ENCODE results near the gene MYO9A. TPM values are rescaled to one million over a fixed set of nuclear protein-coding genes. Genes with fewer than 3 reads are reported as not detected.

Gene MYO9A
- total and polyA plus RNA-seq, 2 experiments from 2014 or later = 13.1 to 42.8 TPM

- H3K79me2 ChIP-seq = peaks cover 77% of the 10 kb centered on the region
- TF ChIP-seq EZH2phosphoT487 (IDR thresholded peaks at IDR 0.05; ENCODE audit: low read depth, severe bottlenecking, unreplicated experiment) (no peak), EZH2 (IDR thresholded peaks at IDR 0.05; ENCODE audit: borderline replicate concordance) (no peak), CTCF (IDR thresholded peaks at IDR 0.05; ENCODE audit: poor library complexity) (no peak)
These were observed 49.1 kb downstream of the MYO9A start for GRCh38 chr15:72068856-72069255.

GRCh38 chr15:72065801-72066200, 52.1 kb downstream of the MYO9A start:
- Histone ChIP-seq H3K27me3 (no peaks in the 10 kb centered on the region), H3K4me2 (no peak overlapping the region), H3K79me2 (peaks cover 82% of the 10 kb centered on the region), H3K4me3 (no peak overlapping the region), H4K20me1 (ENCODE audit: insufficient read depth, poor library complexity, severe bottlenecking) (peaks cover 6% of the 10 kb centered on the region), H3K9me2 (replicated peaks; ENCODE audit: insufficient read depth) (no peaks in the 10 kb centered on the region), H2AFZ (no peak overlapping the region), H3K27ac (no peak overlapping the region), H3K36me3 (replicated peaks; ENCODE audit: insufficient read depth, low read depth) (no peaks in the 10 kb centered on the region), H3K4me1 (ENCODE audit: insufficient read depth) (peaks cover 2% of the 10 kb centered on the region), H3K9me3 (ENCODE audit: low read depth) (no peaks in the 10 kb centered on the region)
- no peak for DNase-seq (ENCODE audit: low spot score)
- TF ChIP-seq EZH2phosphoT487 (IDR thresholded peaks at IDR 0.05; ENCODE audit: low read depth, severe bottlenecking, unreplicated experiment) (no peak), CTCF (IDR thresholded peaks at IDR 0.05; ENCODE audit: poor library complexity) (no peak), EZH2 (IDR thresholded peaks at IDR 0.05; ENCODE audit: borderline replicate concordance) (no peak)
- 97% methylated on average over 2 of the region's 2 CpGs for WGBS (ENCODE audit: low lambda C conversion rate, missing lambda C conversion rate)

More at GRCh38 chr15:72068856-72069255, 49.1 kb downstream of the MYO9A start:
- Histone ChIP-seq H2AFZ (no peak overlapping the region), H3K36me3 (replicated peaks; ENCODE audit: insufficient read depth, low read depth) (no peaks in the 10 kb centered on the region), H3K4me3 (no peak overlapping the region), H3K27me3 (no peaks in the 10 kb centered on the region), H3K4me2 (no peak overlapping the region), H3K9me2 (replicated peaks; ENCODE audit: insufficient read depth) (no peaks in the 10 kb centered on the region), H3K4me1 (ENCODE audit: insufficient read depth) (no peaks in the 10 kb centered on the region), H3K9me3 (ENCODE audit: low read depth) (no peaks in the 10 kb centered on the region), H4K20me1 (ENCODE audit: insufficient read depth, poor library complexity, severe bottlenecking) (peaks cover 6% of the 10 kb centered on the region), H3K27ac (no peak overlapping the region)
- no peak for DNase-seq (ENCODE audit: low spot score)

GRCh38 chr15:72063186-72063585, 54.8 kb downstream of the MYO9A start:
- Histone ChIP-seq H3K79me2 (peaks cover 66% of the 10 kb centered on the region), H3K27me3 (no peaks in the 10 kb centered on the region), H3K4me3 (no peak overlapping the region), H3K36me3 (replicated peaks; ENCODE audit: insufficient read depth, low read depth) (no peaks in the 10 kb centered on the region), H3K4me2 (no peak overlapping the region), H3K4me1 (ENCODE audit: insufficient read depth) (peaks cover 15% of the 10 kb centered on the region), H3K9me2 (replicated peaks; ENCODE audit: insufficient read depth) (no peaks in the 10 kb centered on the region), H3K9me3 (ENCODE audit: low read depth) (no peaks in the 10 kb centered on the region), H3K27ac (no peak overlapping the region), H4K20me1 (ENCODE audit: insufficient read depth, poor library complexity, severe bottlenecking) (peaks cover 3% of the 10 kb centered on the region), H2AFZ (no peak overlapping the region)
- TF ChIP-seq EZH2 (IDR thresholded peaks at IDR 0.05; ENCODE audit: borderline replicate concordance) = no peak
- no peak for TF ChIP-seq CTCF (IDR thresholded peaks at IDR 0.05; ENCODE audit: poor library complexity)
- no peak for DNase-seq (ENCODE audit: low spot score)

GRCh38 chr15:72062319-72062718, 55.6 kb downstream of the MYO9A start:
- peaks cover 19% of the 10 kb centered on the region for H3K4me1 ChIP-seq (ENCODE audit: insufficient read depth)
- peaks cover 61% of the 10 kb centered on the region for H3K79me2 ChIP-seq
- no peak overlapping the region for H3K4me2 ChIP-seq
- DNase-seq (ENCODE audit: low spot score) = no peak
- no peaks in the 10 kb centered on the region for H3K36me3 ChIP-seq (replicated peaks; ENCODE audit: insufficient read depth, low read depth)
- H3K27me3 ChIP-seq = no peaks in the 10 kb centered on the region
- TF ChIP-seq CTCF (IDR thresholded peaks at IDR 0.05; ENCODE audit: poor library complexity) (no peak), EZH2 (IDR thresholded peaks at IDR 0.05; ENCODE audit: borderline replicate concordance) (no peak)
- no peaks in the 10 kb centered on the region for H4K20me1 ChIP-seq (ENCODE audit: insufficient read depth, poor library complexity, severe bottlenecking)
- H2AFZ ChIP-seq = no peak overlapping the region
- H3K27ac ChIP-seq = no peak overlapping the region
- H3K9me3 ChIP-seq (ENCODE audit: low read depth) = no peaks in the 10 kb centered on the region
- no peak overlapping the region for H3K4me3 ChIP-seq
- H3K9me2 ChIP-seq (replicated peaks; ENCODE audit: insufficient read depth) = no peaks in the 10 kb centered on the region

Measured in hepatocyte (in vitro differentiated cells).